Stimulated activated CD8-positive, alpha-beta memory T cell treated with anti-CD3 and anti-CD28 coated beads, Interleukin-2, amount 100 ng/mL, for 48 hours (primary cell): Measurements from ENCODE around the gene EEF1AKMT4.
"Not testable (repeated sequence)": the region's sequence is repeated elsewhere in the genome, so short reads cannot be mapped to it uniquely, and the experiment has no call there.

Source experiments
- DNase-seq, 2 donors: peaks; one replicate each; pipeline ENCODE4 v3.0.0-alpha.2; 2020; ENCODE audit warnings: low read depth in 2 of 2

The EEF1AKMT4 gene

DNA sequence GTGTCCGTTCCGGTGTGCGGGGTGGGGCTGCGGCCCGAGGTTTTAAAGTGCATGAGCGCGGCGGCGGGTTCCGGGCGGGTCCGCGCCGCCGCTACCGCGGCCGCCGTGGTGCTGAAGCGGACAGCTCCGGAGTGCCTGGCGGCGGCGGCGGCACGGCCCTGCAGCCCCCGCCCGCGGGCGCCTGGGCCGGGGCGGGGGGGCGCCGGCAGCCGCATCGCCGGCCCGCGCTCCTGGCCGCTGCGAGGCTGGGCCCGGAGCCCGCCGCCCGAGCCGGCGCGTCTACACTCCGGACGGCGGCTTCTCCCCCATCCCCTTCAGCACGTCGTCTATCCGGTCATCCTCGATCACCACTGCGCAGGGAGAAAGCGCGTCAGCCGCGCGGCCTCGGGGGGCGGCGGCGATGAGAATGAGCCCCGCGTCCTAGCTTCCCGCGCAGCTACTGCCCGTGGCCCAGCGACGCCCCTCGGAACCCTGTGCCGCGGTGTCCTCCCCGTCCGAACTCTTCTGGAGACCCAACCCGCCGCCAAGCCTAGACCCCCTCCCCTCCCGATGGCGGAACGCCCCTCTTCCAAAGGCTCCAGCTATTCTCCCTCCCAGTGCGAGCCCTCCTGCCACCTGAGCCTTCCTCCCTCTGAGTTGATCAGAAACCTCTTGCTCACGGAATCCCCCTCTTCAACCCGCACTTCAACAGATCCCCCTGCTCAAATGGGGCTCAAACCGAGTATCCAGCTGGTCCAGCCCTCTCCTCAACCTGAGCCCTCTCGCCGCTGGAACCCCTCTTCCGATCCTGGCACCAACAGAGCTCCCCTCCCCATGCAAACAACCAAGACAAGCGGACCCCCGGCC is 10.6 kb downstream of the EEF1AKMT4 start:
- DNase-seq = peak in 1 of 2 donors; percentile 23

DNA sequence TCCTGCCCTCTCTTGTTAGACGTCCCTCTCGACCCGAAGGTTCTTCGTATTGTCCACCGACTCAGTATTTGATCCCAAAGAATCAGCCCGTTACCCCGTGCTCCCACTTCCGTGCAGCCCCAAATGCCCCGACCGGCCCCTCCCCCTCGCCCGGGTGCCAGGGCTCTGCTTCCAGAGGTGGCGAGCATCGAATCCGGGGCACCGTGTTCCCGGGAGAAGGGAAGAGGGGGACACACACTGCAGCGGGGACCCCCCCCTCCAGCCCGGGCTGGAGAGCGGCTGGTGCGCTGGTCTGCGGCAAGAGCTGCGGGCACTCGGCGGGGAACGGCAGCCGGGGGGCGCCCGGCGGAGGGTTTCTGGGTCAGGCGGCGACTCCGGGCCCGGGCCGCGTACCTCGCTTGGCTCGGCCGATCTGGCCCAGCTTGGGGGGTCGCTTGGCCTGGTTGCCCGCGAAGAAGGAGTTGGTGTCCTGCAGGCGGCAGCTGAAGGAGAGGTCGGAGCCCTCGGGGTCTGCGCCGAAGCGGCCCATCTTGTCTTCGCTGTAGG is 11.3 kb downstream of the EEF1AKMT4 start:
- DNase-seq = no peak

DNA sequence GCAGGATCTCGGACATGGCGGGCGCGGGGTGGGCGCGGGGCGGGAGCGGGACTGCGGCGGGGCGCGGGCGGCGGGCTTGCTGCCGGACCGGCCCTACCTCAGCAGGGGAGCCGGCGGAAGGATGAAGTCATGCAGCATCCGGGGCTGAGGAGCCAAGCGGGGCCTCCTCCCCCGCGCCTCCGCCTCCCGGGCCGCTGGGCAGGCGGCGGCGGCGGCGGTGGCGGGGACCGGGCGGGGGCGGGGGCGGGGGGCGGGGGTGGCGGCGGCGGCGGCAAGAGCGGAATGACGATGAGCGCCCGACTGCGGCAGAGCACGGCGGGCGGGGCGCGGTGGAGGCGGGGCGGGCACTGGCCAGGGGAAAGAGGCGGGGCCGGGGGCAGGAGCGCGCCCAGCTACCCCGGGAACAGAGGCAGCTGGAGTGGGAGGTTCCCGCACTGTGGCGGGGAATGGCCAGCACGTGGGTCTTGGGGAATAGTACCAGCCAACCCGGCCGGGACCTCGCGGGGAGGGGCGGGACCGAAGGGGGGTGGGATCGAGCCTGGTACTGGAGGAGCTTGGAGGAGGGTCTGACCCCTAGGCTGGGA is 11.9 kb downstream of the EEF1AKMT4 start, which contains the start of gene CAMK2N2:
Gene CAMK2N2 (minus strand): TSS at position 284 of the 584 bp plus-strand sequence. CDS start 268 bp downstream, at position 16.
- DNase-seq = peak; percentile 39 to 42

DNA sequence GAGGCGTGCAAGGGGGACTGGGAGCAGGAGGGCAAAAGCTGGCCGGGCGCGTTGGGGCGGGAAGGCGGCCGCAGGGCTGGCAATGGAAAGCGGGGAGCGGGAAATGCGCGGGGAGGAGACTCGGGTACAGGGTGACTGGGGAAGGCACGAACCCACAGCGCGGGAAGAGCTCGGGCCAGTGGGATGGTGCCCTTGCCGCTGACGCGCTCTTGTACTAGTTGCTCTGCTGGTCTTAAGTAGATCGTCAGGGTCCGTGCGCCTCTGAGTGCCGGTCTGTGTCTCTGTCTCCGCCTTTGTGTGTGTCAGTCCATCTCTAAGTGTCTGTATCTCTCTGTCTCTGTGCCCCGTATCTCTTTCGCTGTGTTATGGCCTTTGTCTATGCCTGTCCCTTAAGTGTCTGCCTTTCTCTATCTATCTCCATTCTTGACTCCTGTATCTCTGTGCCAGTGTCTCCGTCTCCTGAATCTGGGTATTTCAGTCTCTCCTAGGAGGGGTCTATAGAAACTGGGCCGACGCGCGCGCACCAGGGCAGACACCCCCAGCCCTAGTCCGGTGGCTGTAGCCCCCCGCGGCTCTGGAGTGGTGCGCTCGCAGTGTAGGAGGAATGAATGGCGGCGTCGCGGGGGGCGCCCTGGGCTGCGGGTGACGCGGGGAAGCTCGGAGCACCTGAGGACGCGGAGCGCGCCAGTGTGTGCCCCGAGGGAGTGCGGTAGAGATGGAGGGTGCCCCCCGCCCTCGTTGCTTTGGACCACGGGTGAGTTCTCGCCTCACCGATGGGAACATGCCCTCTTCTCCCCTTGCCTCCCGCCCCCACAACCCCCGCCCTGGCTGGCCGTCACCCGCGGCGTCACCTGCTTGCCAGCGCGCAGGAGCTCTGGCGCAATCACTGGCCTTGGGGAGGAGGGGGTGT is 12.6 kb downstream of the EEF1AKMT4 start:
- DNase-seq = peak in 1 of 2 donors; percentile 15

DNA sequence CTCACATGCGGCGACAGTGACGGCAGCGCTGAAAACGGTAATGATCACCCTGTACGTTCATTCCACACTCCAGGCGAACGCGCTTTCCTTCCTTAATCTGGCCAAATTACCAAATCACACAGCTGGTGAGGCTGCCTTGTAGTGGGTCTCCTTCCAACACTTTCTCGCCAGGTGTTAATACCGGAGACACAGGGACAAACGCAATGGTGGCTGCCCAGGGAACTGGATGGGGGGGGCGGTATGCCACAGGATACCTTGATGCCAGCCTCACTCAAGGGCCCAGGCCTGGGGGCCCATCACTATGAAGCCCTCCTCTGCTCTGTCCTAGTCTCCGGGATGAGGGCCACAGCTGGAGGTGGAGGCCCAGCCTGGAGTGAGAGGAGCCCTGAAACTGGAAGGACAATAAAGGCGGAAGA is 13.3 kb downstream of the EEF1AKMT4 start:
- DNase-seq = no peak

DNA sequence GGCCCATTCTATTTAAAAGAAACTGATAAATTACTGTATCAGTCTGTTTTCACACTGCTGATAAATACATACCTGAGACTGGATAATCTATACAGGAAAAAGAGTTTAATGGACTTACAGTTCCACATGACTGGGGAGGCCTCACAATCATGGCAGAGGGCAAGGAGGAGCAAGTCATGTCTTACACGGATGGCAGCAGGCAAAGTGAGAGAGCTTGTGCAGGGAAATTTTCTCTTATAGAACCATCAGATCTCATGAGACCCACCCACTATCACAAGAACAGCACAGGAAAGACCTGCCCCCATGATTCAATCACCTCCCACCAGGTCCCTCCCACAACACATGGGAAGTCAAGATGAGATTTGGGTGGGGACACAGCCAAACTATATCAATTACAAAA is 17.8 kb downstream of the EEF1AKMT4 start:
- DNase-seq = not testable (repeated sequence)

DNA sequence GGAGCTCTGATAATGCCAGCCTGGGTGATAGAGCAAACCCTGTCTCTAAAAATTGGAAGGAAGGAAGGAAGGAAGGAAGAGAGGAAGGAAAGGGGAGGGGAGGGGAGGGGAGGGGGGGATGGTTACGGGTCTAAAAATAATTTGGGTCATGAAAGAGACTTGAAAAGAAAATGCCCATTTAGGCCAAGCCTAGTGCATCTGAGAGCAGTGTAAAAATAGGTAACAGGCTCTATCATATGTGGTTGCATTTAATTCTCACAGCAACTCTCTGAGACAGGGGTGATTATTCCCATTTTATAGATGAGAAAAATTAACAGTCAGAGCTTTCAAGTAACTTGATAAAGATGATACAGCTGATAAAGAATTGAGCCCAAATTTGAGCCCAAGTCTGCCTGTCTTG is 22.8 kb downstream of the EEF1AKMT4 start:
- no peak for DNase-seq

DNA sequence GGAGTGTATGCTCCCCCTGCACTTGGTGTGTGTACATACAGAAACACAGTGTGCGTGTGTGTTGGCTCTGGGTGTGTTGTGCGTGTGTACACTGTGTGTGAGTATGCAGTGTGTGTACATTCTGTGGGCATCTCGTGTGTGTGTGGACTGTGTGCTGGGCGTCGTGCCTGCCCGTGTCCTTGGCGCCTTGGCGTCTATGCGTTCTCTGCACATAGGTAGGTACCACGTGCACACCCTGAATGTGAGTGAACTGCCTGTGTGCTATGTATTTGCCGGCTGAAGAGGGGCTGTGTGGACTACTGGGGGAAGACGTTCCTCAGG is 25.9 kb downstream of the EEF1AKMT4 start:
- no peak for DNase-seq

DNA sequence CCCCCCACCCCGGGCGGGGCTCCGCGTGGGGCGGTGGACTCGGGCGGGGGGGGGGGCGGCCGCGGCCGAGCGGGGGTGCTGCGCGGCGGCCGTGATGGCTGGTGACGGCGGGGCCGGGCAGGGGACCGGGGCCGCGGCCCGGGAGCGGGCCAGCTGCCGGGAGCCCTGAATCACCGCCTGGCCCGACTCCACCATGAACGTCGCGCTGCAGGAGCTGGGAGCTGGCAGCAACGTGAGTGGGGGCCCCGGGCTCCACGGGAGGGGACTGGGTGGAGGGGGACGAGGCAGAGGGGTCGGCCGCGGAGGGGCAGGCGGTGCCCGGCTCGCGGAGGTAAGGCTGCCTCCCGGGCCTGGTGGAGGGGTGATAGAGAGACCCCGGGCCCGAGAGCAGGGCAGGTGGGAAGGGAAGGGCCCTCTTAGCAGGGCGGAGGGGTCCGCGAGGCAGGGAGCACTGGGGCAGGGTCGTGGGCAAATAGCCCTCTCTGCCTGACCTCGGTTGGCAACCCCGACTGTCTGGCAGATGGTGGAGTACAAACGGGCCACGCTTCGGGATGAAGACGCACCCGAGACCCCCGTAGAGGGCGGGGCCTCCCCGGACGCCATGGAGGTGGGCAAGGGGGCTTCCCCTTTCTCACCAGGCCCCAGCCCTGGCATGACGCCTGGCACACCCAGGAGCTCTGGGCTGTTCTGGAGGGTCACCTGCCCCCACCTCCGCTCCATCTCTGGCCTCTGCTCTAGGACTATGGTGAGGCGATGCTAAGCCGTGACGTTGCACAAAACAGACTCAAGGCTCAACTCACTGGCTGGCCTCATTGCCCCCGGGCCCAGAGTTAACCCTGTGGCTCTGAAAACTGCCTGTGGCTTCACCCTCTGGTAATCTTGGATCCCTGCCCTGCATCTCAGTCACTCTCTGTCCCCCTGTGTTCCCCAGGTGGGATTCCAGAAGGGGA is 26.8 kb downstream of the EEF1AKMT4 start, which contains the start of gene ECE2:
Gene ECE2 (plus strand): TSS at position 62 of the 950 bp plus-strand sequence. CDS start 132 bp downstream, at position 194.
- no peak for DNase-seq

DNA sequence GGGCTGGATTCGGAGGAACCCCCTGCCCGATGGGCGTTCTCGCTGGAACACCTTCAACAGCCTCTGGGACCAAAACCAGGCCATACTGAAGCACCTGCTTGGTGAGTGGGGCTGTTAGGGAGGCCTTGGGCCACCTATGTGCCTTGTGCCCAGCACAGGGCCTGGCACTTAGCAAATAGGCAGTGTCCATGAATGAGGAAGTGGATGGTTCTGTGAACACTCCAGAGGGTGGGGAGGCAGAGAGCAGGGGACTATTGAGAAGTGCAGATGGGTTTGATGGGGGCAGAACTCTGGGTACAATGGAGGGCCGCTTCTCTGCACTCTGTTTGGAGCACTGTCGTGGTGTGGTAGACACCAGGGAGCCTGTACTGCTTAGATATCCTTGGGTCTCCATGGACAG is 27.9 kb downstream of the EEF1AKMT4 start:
- DNase-seq = no peak

DNA sequence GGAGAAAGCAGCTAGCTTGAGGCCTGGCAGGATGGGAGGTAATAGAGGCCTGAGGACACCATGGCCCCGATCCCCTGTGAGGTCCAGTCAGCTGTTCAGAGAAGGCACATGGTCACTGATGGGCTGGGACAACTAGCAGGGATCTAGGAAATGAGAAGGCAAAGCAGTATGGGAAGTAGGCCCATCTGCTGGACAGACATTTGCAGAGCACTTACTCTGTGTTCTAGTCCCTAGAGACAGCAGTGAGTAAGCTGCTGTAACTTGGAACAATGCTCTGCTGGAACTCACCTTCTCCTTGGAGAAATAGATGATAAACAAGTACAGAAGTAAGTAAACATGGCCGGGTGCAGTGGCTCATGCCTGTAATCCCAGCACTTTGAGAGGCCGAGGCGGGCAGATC is 33.5 kb downstream of the EEF1AKMT4 start:
- no peak for DNase-seq

DNA sequence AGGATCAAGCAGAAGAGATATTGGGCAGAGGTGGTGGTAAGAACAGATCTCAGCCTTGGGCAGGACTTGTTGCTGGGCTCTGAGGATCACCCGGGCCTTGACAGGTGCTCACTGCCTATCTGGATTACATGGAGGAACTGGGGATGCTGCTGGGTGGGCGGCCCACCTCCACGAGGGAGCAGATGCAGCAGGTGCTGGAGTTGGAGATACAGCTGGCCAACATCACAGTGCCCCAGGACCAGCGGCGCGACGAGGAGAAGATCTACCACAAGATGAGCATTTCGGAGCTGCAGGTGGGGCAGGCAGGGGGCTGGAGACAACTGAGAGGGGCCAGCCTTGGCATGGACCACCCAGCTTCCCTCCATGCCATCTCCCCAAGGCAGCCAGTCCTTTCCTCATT is 34.2 kb downstream of the EEF1AKMT4 start:
- DNase-seq = no peak

DNA sequence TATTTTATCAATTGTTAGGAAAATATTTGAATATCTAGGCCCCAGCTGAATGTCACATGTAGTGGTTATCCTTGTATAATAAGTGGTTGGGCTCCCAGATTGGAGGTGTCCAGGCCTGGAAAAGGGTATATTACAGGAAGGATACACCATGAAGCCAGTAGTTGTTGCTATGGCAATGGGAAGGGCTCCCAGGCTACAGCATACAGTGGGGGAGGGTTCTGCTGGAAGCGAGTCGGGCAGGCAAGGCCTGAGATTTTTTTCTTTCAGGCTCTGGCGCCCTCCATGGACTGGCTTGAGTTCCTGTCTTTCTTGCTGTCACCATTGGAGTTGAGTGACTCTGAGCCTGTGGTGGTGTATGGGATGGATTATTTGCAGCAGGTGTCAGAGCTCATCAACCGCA is 35.2 kb downstream of the EEF1AKMT4 start:
- no peak for DNase-seq

DNA sequence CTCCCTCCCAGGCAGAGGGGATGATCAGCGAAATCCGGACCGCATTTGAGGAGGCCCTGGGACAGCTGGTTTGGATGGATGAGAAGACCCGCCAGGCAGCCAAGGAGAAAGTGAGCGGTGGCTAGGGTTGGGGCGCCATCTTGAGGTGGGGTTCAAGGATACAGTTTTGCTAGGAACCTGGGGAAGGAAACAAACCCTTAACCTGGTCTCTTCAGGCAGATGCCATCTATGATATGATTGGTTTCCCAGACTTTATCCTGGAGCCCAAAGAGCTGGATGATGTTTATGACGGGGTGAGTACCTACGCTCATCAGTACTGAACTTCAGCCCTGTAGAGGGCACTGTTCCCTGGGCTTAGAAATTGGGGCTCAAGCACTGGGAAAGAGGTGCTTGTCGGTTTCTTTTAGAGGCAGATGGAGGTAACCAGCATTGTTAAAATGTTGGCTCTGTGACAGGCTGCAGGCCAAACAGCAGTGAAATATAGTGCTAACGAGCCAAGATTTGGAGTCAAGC is 40.0 kb downstream of the EEF1AKMT4 start:
- peak; percentile 52 to 65 for DNase-seq

DNA sequence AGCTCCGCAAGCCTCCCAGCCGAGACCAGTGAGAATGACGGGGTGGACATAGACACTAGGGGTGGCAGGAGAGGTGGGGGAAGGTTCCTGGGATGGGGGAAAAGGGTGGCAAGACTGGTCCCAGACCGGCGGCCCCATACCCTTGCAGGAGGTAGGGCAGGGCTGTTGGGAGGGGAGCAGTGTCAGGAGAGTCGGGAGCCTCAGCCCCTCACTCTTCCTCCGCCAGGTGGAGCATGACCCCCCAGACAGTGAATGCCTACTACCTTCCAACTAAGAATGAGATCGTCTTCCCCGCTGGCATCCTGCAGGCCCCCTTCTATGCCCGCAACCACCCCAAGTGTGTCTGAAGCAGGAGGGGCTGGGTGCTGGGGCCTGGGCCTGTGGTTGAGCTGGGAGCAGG is 40.9 kb downstream of the EEF1AKMT4 start:
- DNase-seq = no peak

DNA sequence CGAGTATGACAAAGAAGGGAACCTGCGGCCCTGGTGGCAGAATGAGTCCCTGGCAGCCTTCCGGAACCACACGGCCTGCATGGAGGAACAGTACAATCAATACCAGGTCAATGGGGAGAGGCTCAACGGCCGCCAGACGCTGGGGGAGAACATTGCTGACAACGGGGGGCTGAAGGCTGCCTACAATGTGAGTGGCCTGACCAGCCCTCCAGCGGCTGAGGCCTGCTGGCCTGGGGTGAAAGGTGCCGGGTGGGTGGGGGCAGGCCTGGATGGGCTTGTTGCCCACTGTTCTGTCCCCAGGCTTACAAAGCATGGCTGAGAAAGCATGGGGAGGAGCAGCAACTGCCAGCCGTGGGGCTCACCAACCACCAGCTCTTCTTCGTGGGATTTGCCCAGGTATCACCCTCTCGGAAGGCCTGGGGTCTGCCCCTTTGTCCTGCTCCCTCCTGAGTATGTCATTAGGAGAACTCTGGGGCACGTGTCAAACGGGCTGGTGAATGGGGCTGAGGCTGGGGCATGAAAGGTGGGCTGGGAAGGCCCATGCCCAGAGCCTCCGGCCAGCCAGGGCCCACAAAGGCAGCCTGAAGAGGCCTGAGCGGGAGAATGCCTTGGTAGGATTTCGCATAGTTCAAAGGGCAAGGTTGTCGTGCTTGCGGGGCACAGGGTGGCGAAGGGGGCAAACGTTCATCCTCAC is 41.7 kb downstream of the EEF1AKMT4 start:
- DNase-seq = no peak

DNA sequence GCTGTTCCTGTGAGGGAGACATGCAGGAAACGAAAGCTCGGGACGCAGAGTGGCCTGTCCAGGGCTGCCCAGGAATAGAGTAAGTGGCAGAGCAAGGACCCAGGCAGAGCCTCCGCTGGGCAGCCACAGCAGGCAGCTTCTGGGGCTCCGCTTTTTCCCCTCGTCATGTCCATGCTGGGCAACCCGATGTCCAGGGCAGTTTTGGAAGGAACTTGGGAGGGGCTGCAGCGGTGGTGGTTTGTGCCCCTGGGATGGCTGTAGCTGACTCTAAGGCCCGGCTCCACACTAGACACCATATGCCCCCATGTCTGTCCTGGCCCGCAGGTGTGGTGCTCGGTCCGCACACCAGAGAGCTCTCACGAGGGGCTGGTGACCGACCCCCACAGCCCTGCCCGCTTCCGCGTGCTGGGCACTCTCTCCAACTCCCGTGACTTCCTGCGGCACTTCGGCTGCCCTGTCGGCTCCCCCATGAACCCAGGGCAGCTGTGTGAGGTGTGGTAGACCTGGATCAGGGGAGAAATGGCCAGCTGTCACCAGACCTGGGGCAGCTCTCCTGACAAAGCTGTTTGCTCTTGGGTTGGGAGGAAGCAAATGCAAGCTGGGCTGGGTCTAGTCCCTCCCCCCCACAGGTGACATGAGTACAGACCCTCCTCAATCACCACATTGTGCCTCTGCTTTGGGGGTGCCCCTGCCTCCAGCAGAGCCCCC is 42.4 kb downstream of the EEF1AKMT4 start:
- DNase-seq = no peak

DNA sequence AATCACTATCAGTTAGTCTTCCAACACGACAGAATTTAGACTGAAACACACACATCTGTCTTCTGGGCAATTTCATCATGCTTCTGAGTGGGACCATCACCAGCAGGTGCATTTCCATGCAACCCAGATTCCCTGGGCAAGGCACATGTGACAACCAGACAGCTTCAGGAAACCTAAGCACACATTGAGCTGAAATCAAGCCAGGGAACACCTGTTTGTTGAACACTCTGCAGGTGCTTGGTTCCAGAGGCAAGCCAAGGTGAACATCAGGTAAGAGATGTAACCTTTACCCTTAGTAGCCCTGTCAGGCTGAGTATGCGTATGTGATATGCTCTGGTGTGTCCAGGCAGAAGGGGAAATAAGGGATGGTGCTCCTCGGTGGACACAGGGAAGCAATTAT is 46.3 kb downstream of the EEF1AKMT4 start:
- no peak for DNase-seq

DNA sequence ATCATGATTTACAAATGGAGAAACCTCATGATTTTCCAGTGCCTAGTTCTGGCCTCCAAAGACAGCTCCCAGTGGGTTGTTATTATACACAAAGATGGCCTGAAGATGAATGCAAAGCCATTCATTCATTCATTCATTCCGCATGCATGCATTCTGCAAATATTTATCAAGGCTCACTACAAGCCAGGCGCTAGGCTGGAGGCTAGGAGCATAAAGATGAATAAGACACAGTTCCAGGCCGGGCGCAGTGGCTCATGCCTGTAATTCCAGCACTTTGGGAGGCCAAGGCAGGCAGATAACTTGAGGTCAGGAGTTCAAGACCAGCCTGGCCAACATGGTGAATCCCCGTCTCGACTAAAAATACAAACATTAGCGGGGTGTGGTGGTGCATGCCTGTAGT is 47.1 kb downstream of the EEF1AKMT4 start:
- no peak for DNase-seq
